Stimulated activated CD4-positive, alpha-beta T cell treated with anti-CD3 and anti-CD28 coated beads, Interleukin-1b, Interleukin-23, amount 100 ng/mL, for 24 hours (primary cell): Measurements from ENCODE around the gene HAPLN2.
A peak's percentile ranks its signal among the peaks of the same experiment; 100 is the strongest.
"Not testable (repeated sequence)": the region's sequence is repeated elsewhere in the genome, so short reads cannot be mapped to it uniquely, and the experiment has no call there.

Experiments used
- DNase-seq, 4 experiments: peaks; one replicate each; pipeline ENCODE4 v3.0.0-alpha.2; 2020; ENCODE audit warnings: low read depth in 4 of 4, low spot score in 1 of 4

The HAPLN2 gene

GRCh38 chr1:156591432-156592157, 27.6 kb upstream of the HAPLN2 start, which contains the start of gene NAXE:
NAXE (plus strand) TSS chr1:156591776; CDS start chr1:156591805, 29 bp downstream.
- peak; percentile 47 to 67 (median 58) for DNase-seq

GRCh38 chr1:156592158-156592909, 26.9 kb upstream of the HAPLN2 start:
- DNase-seq, result no peak

GRCh38 chr1:156592910-156593660, 26.1 kb upstream of the HAPLN2 start:
- no peak for DNase-seq

GRCh38 chr1:156593661-156593989, 25.6 kb upstream of the HAPLN2 start:
- no peak for DNase-seq

GRCh38 chr1:156594190-156594589, 25.0 kb upstream of the HAPLN2 start:
- no peak for DNase-seq

DNA sequence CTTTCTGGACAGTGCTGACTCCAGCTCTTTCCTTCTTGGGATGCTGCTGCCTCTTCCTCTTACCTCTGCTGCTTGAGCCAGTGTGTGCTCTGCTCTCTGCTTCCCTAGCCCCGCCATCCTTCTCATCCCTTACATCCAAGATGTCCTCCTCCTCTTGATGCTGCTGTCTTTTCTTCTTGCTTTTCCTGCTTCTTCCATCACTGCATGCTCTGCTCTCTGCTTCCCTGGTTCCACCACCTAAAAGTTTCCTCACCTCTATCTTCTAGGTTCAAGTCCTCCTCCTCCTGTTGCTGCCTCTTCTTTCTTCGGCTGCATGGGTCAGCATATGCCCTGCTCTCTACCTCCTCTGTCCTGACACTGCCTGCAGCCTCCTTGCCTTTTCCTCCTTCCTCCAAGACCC, 24.2 kb upstream of the HAPLN2 start:
- no peak for DNase-seq

- DNase-seq, result no peak
Observed at GRCh38 chr1:156596426-156596825, 22.8 kb upstream of the HAPLN2 start.

- DNase-seq, result no peak
Observed at GRCh38 chr1:156598125-156598524, 21.1 kb upstream of the HAPLN2 start.

DNA sequence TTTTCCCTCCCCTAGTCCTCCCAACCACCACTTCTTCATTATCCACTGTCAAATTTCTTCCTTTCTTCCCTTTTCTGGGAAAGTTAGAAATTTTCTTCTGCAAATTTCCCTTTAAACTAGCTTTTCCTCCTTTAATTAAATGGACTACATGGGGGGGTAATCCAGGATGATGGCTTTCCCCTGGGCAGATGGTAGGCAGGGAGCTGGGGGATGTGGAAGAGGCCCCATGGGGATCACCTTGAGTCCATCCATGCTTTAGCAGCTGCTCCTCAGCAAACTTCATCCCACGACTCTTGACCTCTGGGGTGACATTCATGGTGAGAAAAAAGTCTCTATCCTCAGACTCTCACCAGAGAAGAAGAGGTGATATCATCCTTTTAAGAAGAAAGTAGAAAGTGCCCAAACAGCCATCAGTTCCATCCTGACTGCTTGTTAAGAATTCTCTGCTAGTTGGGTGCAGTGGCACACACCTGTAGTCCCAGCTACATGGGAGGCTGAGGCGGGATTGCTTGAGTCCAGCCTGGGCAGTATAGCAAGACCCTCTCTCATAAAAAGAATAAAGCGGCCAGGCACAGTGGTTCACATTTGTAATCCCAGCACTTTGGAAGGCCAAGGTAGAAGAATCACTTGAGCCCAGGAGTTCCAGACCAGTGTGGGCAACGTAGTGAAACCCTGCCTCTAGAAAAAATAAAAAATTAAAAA, 20.3 kb upstream of the HAPLN2 start:
- DNase-seq, result no peak

GRCh38 chr1:156599811-156600210, 19.4 kb upstream of the HAPLN2 start:
- no peak for DNase-seq

DNA sequence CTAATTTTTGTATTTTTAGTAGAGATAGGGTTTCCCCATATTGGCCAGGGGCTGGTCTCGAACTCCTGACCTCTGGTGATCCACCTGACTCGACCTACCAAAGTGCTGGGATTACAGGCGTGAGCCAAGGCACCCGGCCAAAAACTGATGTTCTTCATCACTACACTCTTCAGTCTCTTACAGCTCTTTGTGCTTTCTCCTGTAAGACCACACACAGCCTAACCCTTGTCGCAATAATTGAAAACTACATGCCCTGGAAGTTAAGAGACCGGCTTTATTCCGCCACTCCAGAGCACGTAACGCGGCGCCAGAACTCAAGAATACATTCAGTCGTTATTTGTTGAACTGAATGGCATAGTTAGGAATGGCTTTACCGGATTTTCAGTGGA, 18.5 kb upstream of the HAPLN2 start:
- DNase-seq, result no peak

GRCh38 chr1:156601122-156601830, 17.9 kb upstream of the HAPLN2 start, which contains the start of gene GPATCH4:
GPATCH4 (minus strand) TSS chr1:156601479.
- peak; percentile 49 to 71 (median 60) for DNase-seq

DNA sequence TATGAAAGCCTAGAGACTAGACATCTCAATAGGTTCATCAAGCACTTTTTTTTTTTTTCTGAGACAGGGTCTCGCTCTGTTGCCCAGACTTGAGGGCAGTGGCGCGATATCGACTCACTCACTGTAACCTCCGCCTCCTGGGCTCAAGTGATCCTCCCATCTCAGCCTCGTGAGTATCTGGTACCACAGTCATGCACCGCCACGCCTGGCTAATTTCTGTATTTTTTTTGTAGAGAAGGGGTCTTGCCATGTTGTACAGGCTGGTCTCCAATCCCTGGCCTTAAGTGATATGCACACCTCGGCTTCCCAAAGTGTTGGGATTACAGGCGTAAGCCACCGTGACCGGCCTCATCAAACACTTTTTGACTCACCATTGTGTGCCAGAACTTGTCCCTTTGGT, 17.3 kb upstream of the HAPLN2 start:
- DNase-seq, result no peak

DNA sequence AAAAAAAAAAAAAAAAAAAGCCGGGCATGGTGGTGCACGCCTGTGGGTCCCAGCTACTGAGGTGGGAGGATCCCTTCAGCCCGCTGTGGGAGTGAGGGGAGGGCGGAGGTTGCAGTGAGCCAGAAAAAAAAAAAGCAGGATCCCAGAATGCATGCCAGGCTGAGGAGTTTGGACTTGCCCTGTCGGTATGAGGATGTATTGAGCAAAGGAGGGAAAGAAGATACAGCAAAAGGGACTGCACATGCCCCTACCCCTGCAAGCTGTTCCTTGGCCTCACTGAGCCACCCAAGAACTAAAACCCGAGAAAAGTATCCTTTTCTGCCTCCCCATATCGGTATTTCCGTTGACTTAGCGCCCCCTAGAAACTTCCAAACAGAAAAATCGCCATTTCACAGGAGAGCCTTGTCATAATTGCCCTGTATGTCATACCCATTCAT, 16.6 kb upstream of the HAPLN2 start:
- no peak for DNase-seq

- DNase-seq, result not testable (repeated sequence)
Observed at GRCh38 chr1:156607344-156607743, 11.9 kb upstream of the HAPLN2 start.

- peak in 1 of 4 experiments; percentile 50 for DNase-seq
Observed at GRCh38 chr1:156608036-156608674, 11.1 kb upstream of the HAPLN2 start.

DNA sequence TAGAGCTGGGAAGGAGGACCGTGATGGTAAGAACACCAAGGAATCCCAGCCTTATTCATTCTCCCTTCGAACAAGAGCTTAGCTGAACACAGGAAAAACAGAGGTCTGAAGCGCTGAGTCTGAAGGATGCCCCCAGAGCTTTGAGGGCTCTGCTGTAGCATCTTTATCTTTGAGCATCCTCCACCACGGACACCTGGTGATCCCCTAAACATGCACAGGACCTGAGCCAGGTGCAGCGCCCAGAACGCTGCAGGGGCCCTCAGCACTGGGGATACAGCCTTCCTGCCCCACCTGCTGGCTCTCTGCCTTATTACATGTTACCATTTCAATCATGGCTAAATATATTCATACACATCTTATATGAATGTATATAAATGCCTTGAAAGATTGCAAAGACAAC, 10.2 kb upstream of the HAPLN2 start:
- DNase-seq, result no peak

DNA sequence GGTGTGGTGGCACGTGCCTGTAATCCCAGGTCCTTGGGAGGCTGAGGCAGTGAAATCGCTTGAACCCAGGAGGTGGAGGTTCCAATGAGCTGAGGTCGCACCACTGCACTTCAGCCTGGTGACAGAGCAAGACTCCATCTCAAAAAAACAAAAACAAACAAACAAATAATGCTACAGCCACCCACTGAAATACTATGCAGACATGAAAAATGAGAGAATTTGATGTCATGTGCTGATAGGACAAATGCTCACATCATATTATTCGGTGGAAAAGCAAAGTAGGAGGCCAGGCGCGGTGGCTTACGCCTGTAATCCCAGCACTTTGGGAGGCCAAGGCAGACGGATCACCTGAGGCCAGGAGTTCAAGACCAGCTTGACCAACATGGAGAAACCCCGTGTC, 9.1 kb upstream of the HAPLN2 start:
- not testable (repeated sequence) for DNase-seq

DNA sequence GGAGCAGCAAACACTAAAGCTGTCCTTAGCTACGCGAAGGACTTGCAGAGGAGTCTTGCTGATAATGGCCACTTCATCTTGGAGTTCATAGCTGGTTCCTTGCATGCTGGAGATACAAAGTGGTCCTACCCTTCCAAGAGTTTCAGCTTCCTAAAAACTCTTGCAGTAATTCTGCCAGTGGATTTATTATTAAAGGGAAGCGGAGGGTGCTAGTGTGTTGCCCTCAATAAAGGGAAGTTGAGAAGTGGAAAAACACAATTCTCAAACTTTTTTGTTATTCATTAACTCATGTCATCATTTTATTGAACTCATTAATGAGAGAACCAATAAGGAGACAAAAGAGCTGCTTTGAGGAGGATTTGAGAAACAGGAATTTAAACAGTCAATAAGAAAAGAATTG, 6.5 kb upstream of the HAPLN2 start:
- DNase-seq, result no peak

DNA sequence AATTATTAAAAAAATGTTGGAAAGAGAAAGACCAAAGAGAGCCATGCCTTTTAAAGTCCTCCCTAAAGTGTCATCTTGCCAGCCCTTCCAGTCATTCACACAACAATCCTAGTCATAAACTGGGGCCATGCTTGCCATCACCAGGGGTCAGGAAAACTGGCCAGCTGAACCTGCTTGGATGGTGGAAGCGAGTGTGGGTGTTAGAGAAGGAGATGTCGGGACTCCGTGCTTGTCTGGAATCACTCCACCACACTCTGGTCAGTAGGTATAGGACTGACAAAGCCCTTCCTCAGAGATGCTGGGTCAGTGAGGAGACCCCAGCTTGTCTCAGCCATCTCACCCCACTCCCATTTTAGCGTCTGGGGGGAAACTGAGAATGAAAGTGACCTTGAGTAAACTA, 3.3 kb upstream of the HAPLN2 start:
- DNase-seq, result no peak
